Fibroblast of villous mesenchyme (primary cell): ENCODE data around the gene TENT5C. TPM values are rescaled to one million over a fixed set of nuclear protein-coding genes. Genes with fewer than 3 reads are reported as not detected.

Experiments
- DNase-seq: peaks from one replicate; pipeline ENCODE4 v3.0.0-alpha.2; 2010; ENCODE audit warnings: low read depth
- H3K4me3 ChIP-seq: 2 replicates; pipeline ENCODE4 v1.5.1; 2011; ENCODE audit warnings: low read depth, mild to moderate bottlenecking, low read length
- total RNA-seq: library from RNA; depleted of rRNA; stranded (reverse); fragments of >200 nt; gene quantifications from 2 replicates; pipeline ENCODE4 v1.2.3, GENCODE V29; 2012
- TF ChIP-seq, protein P1 (sequence below): IDR thresholded peaks from 2 replicates; pipeline ENCODE4 v1.5.1; 2012; ENCODE audit warnings: low read depth, mild to moderate bottlenecking, low read length; ENCODE audit not compliant: insufficient read depth

The TENT5C gene
- total RNA-seq, 1 donor, result 4.3 TPM

DNA sequence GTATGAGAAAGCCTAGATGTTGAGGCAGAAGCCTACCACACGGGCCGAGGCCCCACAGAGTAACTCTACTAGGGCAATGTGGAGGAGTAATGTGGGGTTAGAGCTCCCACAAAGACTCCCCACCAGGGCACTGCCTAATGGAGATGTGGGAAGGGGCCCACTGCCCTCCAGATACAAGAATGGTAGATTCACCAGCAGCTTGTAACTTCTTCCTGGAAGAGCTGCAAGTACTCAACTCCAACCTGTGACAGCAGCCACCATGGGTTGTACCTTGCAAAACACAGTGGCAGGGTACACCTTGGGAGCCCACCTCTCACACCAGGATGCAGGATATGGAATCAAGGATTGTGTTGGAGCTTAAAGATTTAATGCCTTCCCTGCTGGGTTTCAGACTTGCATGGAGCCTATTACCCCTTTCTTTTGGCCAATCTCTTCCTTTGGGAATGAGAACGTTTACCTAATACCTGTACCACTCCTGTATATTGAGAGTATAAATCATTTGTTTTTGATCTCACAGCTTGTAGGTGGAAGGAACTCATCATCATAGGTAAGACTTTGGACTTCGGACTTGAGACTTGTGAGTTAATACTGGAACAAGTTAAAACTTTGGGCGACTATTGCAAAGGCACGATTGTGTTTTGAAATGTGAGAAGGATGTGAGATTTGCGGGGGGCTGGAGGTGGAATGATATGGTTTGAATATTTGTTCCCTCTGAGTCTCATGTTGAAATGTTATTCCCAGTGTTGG, 57.5 kb downstream of the TENT5C start:
- TF ChIP-seq, protein P1, sequence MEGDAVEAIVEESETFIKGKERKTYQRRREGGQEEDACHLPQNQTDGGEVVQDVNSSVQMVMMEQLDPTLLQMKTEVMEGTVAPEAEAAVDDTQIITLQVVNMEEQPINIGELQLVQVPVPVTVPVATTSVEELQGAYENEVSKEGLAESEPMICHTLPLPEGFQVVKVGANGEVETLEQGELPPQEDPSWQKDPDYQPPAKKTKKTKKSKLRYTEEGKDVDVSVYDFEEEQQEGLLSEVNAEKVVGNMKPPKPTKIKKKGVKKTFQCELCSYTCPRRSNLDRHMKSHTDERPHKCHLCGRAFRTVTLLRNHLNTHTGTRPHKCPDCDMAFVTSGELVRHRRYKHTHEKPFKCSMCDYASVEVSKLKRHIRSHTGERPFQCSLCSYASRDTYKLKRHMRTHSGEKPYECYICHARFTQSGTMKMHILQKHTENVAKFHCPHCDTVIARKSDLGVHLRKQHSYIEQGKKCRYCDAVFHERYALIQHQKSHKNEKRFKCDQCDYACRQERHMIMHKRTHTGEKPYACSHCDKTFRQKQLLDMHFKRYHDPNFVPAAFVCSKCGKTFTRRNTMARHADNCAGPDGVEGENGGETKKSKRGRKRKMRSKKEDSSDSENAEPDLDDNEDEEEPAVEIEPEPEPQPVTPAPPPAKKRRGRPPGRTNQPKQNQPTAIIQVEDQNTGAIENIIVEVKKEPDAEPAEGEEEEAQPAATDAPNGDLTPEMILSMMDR, result no peak
- no peak for DNase-seq

GRCh38 chr1:117664314-117664713, 58.5 kb downstream of the TENT5C start:
- H3K4me3 ChIP-seq, result no peak overlapping the region
- DNase-seq, result no peak
- TF ChIP-seq, protein P1, result no peak

More for the DNA sequence above, 57.5 kb downstream of the TENT5C start:
- no peak overlapping the region for H3K4me3 ChIP-seq

DNA sequence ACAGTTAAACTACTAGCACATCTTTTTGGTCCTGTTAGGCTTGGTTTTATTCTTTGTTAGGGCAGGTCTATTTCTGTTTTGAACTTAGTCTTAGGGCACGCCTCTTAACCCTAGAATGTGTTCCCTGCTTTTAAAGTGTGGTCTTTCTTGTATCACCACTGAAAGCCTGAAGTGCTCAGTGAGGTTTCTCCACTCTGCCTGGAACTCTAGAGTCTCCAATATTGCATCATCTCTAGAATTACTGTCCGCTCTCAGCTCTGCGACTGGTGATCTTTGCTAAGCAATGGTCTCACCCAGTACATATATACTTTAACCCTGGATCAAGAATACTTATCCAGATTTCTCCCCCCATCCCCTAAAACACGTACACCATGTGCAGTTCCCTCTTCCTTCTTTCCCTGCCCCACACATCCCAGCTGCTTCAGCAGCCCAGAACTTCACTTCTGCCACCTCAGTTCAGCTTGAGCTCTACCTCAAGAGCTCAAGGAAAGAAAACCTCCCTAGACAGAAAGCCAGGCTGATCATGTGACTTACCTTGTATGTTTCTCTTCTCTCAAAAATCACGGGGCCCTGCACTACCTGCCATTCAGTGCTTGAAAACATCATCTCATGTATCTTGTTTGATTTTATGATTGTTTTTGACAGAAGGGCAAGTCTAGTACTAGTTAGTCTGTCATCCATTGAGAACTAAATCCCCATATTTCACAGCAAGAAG, 59.9 kb downstream of the TENT5C start:
- TF ChIP-seq, protein P1, result no peak
- no peak for DNase-seq
- H3K4me3 ChIP-seq, result no peak overlapping the region

GRCh38 chr1:117669572-117669971, 63.7 kb downstream of the TENT5C start:
- TF ChIP-seq, protein P1, result no peak
- no peak for DNase-seq
- no peak overlapping the region for H3K4me3 ChIP-seq

- TF ChIP-seq, protein P1, result no peak
- H3K4me3 ChIP-seq, result no peak overlapping the region
- DNase-seq, result no peak
Observed at GRCh38 chr1:117670976-117671780, 65.3 kb downstream of the TENT5C start.

DNA sequence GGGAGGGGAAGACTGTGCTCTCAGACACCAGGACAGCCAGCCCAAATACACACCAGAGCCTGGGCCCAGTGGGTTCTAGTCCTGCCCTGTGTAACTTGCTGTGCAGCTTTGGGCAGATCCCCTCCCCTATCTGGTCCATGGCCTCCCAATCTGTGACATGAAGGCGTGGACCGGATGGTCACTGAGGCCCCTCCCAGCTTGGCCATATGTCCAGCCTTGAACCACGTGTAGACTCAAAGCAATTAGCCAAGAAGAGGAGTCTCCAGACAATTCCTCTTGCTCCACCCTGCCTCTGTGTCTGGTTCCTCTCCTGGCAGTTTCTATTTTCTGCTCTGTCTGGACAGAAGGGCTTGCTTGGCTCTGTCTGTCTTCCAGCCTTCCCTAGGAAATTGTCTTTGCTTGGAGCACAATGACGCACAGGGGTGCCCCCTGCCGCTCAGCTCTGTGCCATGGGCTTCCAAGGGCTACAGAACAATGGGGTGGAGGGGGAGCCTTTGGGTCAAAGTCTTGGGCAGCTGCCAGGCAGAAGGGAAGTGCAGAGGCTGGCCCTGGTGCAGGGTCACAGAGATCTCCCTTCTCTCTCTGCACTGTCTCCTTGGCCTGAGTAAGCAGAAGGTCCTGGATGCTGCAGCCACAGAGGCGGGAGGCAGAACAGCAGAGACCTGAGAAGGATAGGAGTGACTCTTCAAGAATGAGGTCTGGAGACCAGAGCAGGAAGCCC, 66.1 kb downstream of the TENT5C start:
- TF ChIP-seq, protein P1, result peak; percentile 36
- peak; percentile 55 for DNase-seq

More for the DNA sequence above, 66.1 kb downstream of the TENT5C start:
- no peak overlapping the region for H3K4me3 ChIP-seq
